ENCODE measurements around the gene NBAS.

The NBAS gene

DNA sequence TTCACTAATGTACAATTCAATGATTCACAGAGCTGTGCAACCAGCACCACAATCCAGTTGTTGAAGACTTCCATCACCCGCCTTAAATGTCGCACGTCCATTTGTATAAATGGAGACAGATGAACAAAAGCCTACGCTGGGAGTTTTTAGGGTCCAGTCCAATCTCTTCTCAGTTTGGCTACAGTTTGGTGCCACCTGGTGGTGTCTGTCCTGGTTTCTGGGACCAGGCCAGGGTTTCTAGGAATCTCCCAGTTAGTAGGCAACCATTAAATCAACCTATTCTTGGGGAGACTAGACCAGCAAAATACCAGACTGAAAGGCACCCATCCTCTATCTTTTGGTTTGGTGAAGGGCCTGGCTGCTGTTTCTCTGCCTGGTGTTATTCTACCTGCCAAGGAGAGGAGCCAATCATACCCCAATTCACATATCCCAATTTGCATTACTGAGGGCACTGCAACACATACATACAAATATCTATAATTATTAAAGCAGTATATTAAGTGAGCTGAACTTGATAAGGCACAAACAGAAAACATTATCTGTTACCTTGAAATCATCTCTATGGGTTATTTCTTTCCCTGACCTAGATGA is 27.3 kb upstream of the NBAS start:
- DNase-seq = no peak

DNA sequence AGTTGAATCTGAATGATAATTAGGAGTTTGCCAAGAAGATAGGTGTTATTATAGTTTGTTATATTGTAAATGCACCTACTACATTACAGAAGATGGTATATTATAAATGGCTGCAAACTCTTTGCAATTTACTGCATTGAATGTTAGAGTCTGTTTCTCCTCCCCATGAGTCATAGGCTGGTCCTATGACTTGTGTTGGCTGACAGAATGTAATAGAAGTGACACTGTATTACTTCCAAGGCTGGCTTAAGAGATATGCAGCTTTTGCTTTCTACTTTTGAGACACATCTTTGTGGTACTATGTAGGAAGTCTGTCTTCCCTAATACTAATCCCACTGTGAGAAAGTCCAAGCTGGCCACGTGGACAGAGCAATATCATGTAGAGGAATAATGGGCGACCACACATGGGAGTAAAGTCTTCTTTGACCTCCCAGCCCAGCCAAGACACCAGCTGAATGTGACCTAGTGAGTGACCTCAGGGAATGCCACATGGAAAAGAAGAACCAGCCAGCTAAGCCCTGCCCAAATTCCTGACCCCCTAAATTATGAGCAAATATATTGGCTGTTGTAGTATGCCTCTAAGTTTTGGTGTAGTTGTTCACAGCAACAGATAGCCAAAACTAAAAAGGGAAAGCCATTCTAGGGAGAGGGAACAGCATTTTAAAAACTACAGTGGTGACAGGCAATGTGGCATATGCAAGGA is 23.8 kb upstream of the NBAS start:
- no peak for DNase-seq

DNA sequence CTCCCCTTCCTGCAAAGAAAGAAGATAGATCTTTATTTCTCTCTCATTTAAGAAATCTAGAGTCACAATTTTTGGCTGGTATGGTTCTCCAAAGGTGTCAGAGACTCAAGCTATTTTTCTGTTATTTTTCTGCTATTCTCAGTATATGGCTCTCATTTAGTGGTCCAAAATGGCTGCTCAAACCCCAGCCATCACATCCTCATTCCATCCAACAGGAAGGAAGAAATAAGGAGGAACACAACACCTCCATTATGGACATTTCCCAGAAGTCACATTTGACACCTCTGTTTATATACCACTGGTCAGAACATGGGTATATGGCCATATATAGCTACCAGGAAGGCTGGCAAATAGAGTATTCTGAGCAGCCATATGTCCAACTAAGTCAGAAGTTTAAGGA is 23.2 kb upstream of the NBAS start:
- DNase-seq = no peak

DNA sequence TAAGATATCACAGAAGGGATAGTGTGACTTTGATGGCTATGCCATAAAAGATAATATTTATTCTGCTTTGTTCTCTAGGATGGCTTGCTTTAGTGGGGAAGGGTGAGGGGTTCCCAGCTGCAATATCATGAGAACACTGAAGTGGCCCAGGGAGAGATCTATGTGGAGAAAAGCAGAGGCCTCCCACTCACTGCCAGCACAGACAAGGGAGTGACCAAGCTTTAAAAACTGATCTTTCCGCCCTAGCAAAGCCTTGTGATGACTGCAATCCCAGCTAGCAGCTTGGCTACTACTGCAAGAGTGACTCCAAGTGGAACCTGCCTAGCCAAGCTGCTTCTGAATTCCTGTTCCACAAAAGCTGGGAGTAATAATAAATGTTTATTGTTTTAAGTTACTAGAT is 22.7 kb upstream of the NBAS start:
- DNase-seq = no peak

DNA sequence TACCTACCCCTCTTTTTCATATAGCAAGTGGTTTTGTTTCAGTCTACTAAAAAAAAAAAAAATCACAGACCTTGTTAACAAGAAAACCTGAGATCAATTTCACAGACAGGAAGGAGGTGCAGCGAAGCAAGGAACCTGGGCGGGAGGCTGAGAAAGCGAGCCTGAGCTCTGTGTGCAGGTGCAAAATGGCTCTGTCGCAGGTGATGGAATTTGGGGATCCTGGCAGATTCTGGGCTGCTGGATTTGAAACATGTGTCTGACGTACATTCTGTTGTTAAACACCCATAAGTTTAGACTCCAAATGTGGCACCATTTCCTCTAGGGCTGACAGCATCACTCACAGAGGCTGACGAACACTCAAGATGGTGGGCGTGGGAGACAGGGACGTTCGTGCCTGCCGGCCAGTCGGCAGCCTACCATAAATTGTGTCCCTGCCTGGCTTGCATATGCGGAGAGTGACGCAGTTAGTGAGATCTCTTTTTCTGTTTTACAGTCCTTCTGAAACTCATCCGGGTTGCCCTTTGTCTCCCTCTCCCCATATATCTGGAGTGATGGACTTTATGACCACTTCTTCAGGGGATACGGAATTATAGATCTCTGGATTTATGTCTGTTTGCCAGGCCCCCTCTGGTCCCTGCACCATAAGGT is 21.7 kb upstream of the NBAS start:
- no peak for DNase-seq

DNA sequence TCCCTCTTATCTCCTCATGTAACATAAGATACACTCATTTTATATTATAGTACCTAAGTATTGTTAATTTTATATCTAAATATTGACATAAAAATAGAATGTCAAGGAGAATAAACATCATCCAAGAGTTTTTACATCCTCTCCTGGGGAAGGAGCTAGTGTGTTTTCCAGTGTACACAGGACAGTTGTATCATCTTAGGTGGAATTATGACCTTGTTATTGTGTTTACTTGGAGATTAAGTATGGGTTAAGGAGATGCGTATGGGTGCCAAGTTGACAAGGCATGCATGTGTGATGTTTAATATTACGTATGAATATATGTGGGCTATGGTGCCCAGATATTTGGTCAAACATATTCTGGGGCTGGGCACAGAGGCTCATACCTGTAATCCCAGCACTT is 19.3 kb upstream of the NBAS start:
- DNase-seq = no peak

DNA sequence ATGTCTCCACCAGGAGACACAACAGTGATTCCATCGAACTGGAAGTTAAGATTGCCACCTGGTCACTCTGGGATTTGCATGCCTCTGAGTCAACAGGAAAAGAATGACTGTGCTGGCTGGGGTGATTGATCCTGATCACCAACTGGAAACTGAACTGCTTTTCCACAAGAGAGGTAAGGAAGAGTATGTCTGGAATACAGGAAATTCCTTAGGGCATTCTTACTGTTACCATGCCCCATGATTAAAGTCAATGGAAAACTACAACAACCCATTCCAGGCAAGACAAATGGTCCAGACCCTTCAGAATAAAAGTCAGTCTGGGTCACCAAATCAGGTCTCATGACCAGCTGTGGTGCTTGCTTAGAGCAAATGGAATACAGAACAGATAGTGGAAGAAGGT is 18.5 kb upstream of the NBAS start:
- DNase-seq = no peak

DNA sequence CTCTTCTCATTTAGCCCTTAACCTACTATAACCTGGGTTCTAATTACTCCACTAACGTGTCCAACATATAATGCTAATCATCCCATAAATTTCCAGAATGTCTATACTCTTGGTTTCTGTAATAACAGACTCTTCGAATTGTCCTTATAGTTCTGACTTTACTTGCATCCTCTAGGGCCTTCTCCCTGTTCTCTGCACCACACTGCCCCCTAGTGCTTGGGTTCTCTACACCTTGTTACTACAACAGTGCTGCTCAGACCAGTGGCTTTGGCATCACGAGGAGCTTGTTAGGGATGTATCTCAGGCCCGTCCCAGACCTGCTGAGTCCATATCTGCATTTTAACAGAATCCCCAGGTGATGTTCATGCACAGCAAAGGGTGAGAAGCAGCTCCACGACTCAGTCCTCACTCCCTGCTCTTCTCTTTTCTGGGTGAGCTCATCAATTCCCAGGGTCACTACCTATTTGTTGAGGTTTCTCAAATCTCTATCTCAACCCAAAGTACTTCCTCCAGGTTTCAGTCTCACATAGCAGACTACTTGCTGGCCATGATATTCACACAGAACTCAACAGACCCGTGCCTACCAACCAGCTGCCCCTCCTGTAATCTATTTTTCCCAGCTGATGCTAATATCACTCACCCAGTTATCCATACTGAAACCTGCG is 16.1 kb upstream of the NBAS start:
- DNase-seq = peak; percentile 29

DNA sequence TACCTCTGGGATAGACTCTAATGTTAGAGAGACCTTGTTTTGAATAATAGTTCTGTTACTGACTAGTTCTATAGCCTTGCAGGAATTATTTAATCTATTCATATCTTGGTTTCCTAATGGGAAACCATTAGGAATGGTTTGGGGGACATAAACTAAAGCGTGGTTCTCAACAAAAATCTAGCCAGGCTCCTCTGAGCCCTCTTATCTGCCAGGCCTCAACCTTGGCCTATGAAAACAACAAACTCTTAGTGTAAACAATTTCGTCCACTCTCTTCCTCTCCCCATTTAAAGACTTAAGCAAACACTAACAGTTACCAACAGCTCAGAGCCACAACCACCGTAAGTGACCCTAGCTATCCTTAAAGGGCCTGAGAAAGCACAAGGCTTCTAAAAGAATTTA is 10.6 kb upstream of the NBAS start:
- DNase-seq = no peak

DNA sequence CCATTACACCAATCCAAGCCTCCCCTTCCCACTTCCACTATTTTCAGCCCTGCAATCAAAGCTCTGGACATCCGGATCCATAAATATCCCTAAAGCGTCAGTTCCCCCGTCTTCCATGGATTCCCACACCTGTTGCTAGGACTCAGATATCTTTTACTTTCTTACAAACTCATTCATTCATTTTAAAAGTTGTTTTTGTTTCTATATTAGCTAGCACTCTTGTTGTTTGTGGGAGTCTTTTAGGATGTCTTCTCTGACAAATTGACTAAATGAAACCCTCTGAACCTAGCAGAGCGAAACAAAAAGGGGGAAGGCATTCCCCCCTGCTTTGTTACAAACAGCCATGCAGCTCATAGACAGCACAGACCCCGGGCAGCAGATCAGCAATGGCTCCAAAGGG is 9.0 kb upstream of the NBAS start:
- DNase-seq = no peak

DNA sequence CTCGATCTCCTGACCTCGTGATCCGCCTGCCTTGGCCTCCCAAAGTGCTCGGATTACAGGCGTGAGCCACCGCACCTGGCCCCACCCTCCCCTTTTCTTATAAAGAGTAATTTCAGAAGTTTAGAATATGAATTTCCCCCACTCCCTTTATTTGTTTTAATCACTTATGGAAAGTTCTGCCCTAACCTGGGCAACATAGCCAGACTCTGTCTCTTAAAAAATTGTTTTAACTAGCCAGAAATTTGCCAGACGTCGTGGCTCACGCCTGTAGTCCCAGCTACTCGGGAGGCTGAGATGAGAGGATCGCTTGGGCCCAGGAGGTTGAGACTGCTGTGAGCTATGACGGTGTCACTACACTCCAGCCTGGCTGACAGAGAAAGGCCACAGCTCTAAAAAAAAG is 7.7 kb upstream of the NBAS start:
- no peak for DNase-seq

DNA sequence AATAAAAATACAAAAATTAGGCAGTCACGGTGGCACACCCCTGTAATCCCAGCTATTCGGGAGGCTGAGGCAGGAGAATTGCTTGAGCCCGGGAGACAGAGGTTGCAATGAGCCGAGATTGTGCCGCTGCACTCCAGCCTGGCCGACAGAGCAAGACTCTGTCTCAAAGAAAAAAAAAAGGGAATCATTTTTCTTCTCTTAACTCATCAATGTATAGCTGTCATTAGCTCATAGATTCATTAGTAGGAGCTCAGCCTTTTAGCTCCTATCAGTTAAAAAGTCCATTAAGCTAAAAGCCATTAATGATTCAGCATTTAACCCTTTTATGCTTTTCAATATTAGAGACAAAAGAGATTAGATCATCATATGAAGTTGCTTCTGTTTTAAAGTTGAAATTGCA is 5.8 kb upstream of the NBAS start:
- DNase-seq = no peak

DNA sequence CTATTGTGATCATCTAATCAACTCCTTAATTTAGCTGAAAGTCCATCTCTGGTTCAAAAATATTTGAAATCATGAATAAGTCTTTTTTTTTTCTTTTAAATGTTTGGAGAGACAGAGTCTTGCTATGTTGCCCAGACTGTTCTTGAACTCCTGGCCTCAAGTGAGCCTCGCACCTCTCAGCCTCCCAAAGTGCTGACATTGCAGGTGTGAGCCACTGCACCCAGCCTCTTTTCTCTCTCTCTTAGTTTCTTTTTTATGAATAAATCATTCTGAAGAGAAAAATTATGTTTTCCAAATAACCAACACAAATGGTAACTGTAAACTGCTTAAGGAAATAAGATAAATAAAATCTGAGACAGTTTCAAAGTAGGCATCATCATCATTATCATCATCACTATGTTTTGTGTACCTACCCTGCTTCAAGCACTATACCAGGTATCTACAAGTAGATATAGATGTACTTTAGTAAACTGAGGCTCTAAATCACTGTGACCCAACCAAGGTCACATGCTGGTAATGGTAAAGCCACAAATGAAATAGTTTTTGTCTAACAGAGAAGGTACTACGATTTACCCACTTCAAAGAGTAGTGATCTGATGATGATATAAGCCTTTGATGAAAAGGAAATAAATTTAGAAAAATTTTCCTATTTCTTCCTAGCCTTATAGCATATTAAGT is 5.0 kb upstream of the NBAS start:
- no peak for DNase-seq

DNA sequence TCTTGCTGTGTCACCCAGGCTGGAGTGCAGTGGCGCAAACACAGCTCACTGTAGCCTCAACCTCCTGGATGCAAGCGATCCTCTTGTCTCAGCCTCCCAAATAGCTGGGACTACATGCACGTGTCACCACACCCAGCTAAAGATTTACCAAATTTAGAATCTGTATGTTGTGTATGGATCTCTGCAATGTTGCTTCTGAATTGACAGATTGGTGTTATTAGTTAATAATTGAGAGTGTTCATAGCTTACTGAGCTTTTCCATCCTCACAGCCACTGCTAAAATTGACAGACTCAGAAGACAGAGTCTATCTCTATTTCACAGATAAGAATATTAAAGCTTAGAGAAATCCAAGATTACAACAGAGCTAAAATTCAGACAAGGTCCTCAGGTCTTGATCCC is 4.3 kb upstream of the NBAS start:
- no peak for DNase-seq

DNA sequence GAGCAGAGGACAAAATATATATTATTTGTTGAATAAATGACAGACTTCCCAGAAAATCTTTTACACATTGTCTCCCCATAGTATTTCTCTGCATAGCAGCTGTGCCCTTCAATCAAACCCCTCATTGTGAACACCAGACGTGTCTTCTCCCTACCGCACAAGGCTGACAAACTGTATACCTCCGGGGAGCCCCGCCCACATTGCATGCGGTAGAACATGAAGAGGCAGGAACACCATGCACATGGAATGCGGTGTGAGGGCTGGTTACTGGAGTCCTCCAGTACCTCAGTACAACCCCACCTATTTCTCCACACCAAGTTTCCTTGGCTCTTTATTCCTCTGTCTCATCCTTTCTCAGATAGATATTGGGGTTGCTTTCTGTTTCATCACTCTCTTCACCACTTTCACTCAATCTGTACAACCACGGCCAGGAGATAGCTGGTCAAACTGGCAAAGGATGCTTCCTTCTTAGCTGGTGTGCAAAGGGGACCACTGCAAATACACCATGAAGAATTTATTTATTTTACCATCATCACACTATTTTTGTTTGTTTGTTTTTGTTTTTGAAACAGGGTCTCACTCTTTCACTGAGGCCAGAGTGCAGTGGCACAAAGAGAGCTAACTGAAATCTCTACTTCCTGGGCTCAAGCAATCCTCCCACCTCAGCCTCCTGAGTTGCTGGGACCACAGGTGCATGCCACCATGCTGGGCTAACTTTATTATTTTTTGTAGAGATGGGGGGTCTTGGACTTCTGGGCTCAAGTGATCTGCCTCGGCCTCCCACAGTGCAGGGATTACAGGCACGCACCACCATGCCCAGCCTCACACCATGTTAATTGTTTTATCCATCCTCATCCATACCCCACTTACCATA is 2.3 kb upstream of the NBAS start:
- no peak for DNase-seq

DNA sequence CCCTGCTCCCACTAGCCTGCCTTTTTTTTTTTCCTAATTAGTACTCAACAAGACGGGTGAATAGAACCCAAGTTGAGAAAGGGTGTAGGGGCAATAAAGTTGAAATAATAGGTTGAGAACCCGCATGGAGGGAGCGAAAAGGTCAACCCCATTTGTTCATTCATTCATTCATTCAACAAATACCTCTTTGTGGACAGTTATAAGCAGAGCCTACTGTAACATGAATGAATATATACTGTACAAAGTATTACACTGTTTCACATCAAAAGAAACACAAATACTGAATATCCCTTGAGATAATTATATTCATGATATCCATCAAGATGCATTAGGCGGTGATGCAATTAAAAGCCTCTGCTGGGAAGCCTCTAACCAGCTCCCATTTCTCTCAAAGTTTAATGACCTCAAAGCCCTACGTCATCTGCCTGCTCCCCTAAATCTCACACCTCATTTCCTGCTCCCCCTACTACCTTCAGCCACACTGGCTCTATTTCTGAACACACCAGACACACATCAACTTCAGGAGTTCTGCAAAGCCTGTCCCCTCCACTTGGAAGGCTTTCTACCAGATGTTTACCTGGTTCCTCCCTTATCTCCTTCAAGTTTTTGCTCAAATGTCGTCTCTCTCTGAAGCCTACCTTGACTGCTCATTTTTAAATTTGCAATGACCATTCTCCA is 1.4 kb upstream of the NBAS start:
- DNase-seq = no peak

DNA sequence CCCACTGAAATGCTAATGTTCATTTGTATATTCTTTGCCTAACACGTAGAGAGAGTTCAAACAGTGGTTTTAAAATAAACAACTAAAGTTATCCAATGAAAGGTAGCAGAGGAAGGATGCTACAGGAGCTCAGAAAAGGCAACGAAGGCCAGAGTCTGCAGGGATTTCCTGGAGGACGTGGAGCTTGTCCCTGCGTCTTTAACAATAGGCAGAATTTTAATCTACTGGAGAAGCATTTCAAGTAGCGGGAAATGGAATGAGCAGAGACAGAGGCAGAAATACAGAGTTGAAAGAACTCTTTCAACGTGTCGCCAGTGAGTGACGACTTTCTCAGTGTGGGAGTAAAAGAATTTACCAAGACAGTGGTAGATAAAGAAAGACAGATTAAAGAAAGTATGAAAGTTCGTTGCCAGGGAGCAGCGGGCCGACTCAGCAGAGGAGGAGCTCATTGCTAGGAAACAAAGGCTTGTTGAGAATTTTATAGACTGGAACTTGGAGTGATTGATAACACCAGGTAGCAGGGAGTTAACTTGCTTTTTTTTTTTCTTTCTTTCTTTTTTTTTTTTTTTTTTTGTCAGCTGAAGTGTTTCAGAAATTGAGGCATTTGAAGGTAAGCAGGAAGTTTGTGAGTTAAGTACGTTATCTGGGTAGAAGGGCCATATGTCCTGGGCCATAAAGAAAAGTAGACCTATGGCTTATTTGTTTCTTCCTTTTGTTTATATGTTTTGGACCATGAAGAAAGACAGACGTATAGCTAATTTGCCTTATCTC is 625 bp upstream of the NBAS start:
- peak; percentile 45 for DNase-seq

DNA sequence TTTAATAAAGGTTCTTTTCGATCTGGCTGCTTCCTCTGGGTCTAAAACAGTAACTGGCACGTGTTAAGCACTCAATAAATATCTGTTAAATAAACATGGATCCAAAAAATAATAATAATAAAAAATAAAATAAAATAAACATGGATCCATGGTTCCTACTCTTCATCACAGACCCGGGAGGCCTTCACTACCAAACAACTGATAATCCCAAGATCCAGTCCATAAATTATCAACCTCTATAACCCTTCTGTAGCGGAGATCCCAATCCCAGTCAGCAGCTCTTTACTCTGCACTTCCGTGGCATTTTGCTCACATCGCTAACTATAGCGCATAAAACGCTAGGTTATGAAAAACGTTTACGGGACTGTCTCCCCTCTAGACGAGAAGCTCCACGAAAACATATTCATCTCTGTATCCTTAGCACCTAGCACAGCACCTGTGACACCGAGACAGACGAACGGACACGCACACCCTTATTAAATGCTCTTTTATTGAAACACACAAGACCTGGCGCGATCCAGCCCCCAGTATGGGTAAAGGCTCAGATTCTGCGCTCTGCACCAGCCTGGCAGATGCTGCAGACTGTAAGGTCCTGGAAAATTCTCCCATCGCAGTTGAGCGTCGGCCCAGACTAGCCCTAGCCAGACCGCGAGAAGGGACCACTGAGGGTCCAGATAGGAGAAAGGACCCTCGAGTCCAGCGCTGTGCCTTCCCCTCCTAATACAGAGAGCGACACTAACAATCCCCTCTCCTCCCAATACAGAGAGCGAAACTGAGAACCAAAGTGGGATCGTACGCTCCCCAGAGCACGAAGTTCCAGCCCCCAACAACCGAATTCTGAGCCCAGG is 770 bp downstream of the NBAS start:
- peak; percentile 38 for DNase-seq

DNA sequence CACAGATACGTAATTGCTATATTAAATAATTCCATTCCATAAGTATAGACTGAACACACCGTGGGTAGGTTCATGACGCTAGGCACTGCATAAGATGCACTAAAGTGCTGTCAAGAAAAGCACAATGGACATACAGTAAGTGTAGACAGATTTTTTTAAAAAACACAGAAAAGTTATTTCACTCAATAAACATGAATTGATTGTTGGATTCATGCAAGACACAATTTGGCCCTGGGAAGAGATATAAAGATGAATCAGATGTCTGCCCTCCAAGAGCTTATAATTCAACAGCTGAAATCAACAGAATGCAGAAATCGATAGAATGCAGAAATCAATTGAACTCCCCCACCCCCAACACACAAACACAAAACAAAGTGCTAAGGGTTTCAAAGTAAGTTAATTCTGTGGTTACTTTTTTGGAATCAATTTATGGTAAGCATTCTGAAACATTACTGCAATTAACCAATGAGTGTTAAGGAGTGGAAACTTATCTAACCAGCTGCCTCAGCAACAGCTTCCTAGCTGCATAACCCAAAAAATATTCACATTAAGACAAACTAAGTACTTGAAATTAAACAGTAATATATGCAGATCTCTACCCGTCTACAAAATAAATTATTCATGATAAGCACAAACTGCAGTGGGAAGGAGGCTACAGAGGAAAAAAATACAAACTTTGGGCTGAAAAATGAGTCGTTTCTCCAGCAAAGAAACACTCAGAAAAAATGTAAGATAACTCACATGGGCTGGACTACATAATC is 1.6 kb downstream of the NBAS start:
- no peak for DNase-seq
